ENCODE data around the gene C21orf58.

- TF ChIP-seq CTCF (IDR thresholded peaks at IDR 0.05) (no peak), REST (IDR thresholded peaks at IDR 0.05; ENCODE audit: insufficient read depth in 1 of 2, low read depth in 2 of 2, low read length in 1 of 2) (no peak), POLR2AphosphoS5 (IDR thresholded peaks at IDR 0.05; ENCODE audit: low read depth, low read length) (no peak), TCF7L2 (IDR thresholded peaks at IDR 0.05; ENCODE audit: low read depth, low read length) (no peak)
These were observed 4.5 kb upstream of the C21orf58 start for GRCh38 chr21:46328151-46328550.

Data from Panc1 (cell line).